HCT116 (cell line): ENCODE results near the gene CTXND1.

Source experiments
- CTCF ChIP-seq, 3 experiments: fragments of 200-600 bp in 1 of 3; sonication (generic) in 1 of 3; IDR thresholded peaks in 2 of 3; conservative IDR thresholded peaks in 1 of 3; 2 replicates each; pipeline ENCODE4 v1.5.1; 2012 to 2017; ENCODE audit warnings: low read depth in 2 of 3, low read length in 2 of 3, antibody characterized with exemption in 1 of 3, borderline replicate concordance in 1 of 3, control low read depth in 1 of 3, mild to moderate bottlenecking in 1 of 3, mixed read lengths in 1 of 3, mixed run types in 1 of 3, moderate library complexity in 1 of 3; ENCODE audit not compliant: insufficient read depth in 1 of 3
- RAD21 ChIP-seq: IDR thresholded peaks from 2 replicates; pipeline ENCODE4 v1.6.1; 2012; ENCODE audit warnings: low read depth, mild to moderate bottlenecking
- SIN3A ChIP-seq: IDR thresholded peaks from 2 replicates; pipeline ENCODE4 v1.6.1; 2012; ENCODE audit warnings: low read depth
- SP1 ChIP-seq: IDR thresholded peaks from 2 replicates; pipeline ENCODE4 v1.6.1; 2012; ENCODE audit warnings: low read depth

GRCh38 chr15:80214910-80215309 lies 37.1 kb downstream of the CTXND1 start:
- TF ChIP-seq CTCF (IDR thresholded peaks at IDR 0.05 in 2 of 3, conservative IDR thresholded peaks at IDR 0.05 in 1 of 3; ENCODE audit: borderline replicate concordance in 1 of 3, insufficient read depth in 1 of 3, low read depth in 2 of 3, low read length in 2 of 3) (no peak), SP1 (no peak), RAD21 (no peak), SIN3A (no peak)
